Measurements from ENCODE around the gene ZNF655.

GRCh38 chr7:99562114-99562784 lies 3.8 kb downstream of the ZNF655 start:
- TF ChIP-seq ZNF48 (tag by site-specific recombination; IDR thresholded peaks at IDR 0.05) (no peak), ZSCAN4 (tag by site-specific recombination; IDR thresholded peaks at IDR 0.05) (no peak)

All from HEK293 (cell line).